HepG2 (cell line): ENCODE data around the gene EMC9. TPM values are rescaled to one million over a fixed set of nuclear protein-coding genes. Genes with fewer than 3 reads are reported as not detected.

Experiments used
- BCL3 ChIP-seq: sonication (generic); formaldehyde crosslinking; IDR thresholded peaks from 2 replicates; pipeline ENCODE4 v1.5.1; 2020; ENCODE audit warnings: mild to moderate bottlenecking, missing genetic modification reagents, moderate library complexity
- DDIT3 ChIP-seq: sonication (generic); formaldehyde crosslinking; IDR thresholded peaks from 2 replicates; pipeline ENCODE4 v1.4.0; 2020; ENCODE audit warnings: mild to moderate bottlenecking, missing genetic modification reagents
- DR1 ChIP-seq: sonication (generic); formaldehyde crosslinking; IDR thresholded peaks from 2 replicates; pipeline ENCODE4 v1.8.0; 2021; ENCODE audit warnings: mild to moderate bottlenecking, missing genetic modification reagents, inconsistent platforms
- E2F1 ChIP-seq: sonication (generic); formaldehyde crosslinking; IDR thresholded peaks from 2 replicates; pipeline ENCODE4 v1.5.0; 2020; ENCODE audit warnings: missing genetic modification reagents
- ERF ChIP-seq: IDR thresholded peaks from 2 replicates; pipeline ENCODE4 v1.6.1; 2018; ENCODE audit warnings: missing biosample characterization, missing genetic modification reagents
- FOXM1 ChIP-seq: sonication (generic); formaldehyde crosslinking; IDR thresholded peaks from 2 replicates; pipeline ENCODE4 v1.5.0; 2020; ENCODE audit warnings: missing genetic modification reagents
- HNRNPUL1 ChIP-seq: fragments of 200-400 bp; formaldehyde crosslinking; IDR thresholded peaks from 2 replicates; pipeline ENCODE4 v1.6.1; 2017; ENCODE audit warnings: low read depth, mild to moderate bottlenecking, low read length, moderate library complexity
- HOMEZ ChIP-seq: IDR thresholded peaks from 2 replicates; pipeline ENCODE4 v1.6.1; 2016; ENCODE audit warnings: low read depth
- KAT2B ChIP-seq: fragments of 150-350 bp; IDR thresholded peaks from 2 replicates; pipeline ENCODE4 v1.6.1; 2014; ENCODE audit warnings: low read depth, low read length, borderline replicate concordance
- KAT7 ChIP-seq: IDR thresholded peaks from 2 replicates; pipeline ENCODE4 v1.6.1; 2018; ENCODE audit warnings: borderline replicate concordance, missing compliant biosample characterization
- KDM2A ChIP-seq: sonication (generic); formaldehyde crosslinking; IDR thresholded peaks from 2 replicates; pipeline ENCODE4 v1.4.0; 2020; ENCODE audit warnings: low read depth, missing genetic modification reagents, borderline replicate concordance
- KDM3A ChIP-seq: IDR thresholded peaks from 2 replicates; pipeline ENCODE4 v1.6.1; 2018; ENCODE audit warnings: low read depth, missing compliant biosample characterization
- MTA3 ChIP-seq: sonication (generic); formaldehyde crosslinking; IDR thresholded peaks from 2 replicates; pipeline ENCODE4 v1.4.0; 2020; ENCODE audit warnings: missing genetic modification reagents
- NAIF1 ChIP-seq: sonication (generic); formaldehyde crosslinking; IDR thresholded peaks from 2 replicates; pipeline ENCODE4 v1.5.0; 2020; ENCODE audit warnings: mild to moderate bottlenecking, missing genetic modification reagents, borderline replicate concordance
- NFE2L2 ChIP-seq: fragments of 150-350 bp; IDR thresholded peaks from 2 replicates; pipeline ENCODE4 v1.6.1; 2014; ENCODE audit warnings: low read length
- NR2F2 ChIP-seq: IDR thresholded peaks from 2 replicates; pipeline ENCODE4 v1.6.1; 2012; ENCODE audit warnings: low read depth, inconsistent platforms, borderline replicate concordance
- POLR2G ChIP-seq: fragments of 200-400 bp; formaldehyde crosslinking; IDR thresholded peaks from 2 replicates; pipeline ENCODE4 v1.6.1; 2018; ENCODE audit warnings: mild to moderate bottlenecking, low read depth, low read length, moderate library complexity
- SP1 ChIP-seq, 2 experiments: fragments of 450-650 bp in 1 of 2; sonication (generic) in 1 of 2; formaldehyde crosslinking in 1 of 2; IDR thresholded peaks; 2 replicates each; pipeline versions ENCODE4 v1.4.0 to v1.6.1; 2016 to 2020; ENCODE audit warnings: missing genetic modification reagents in 1 of 2
- SRSF4 ChIP-seq: fragments of 200-400 bp; formaldehyde crosslinking; IDR thresholded peaks from one replicate; pipeline ENCODE4 v1.6.1; 2018; ENCODE audit warnings: mild to moderate bottlenecking, low read depth, low read length, moderate library complexity; ENCODE audit not compliant: poor library complexity, severe bottlenecking
- SYNCRIP ChIP-seq: fragments of 200-400 bp; formaldehyde crosslinking; IDR thresholded peaks from 2 replicates; pipeline ENCODE4 v1.6.1; 2018; ENCODE audit warnings: mild to moderate bottlenecking, low read depth, low read length; ENCODE audit not compliant: insufficient read depth
- ZBTB20 ChIP-seq: sonication (generic); formaldehyde crosslinking; IDR thresholded peaks from 2 replicates; pipeline ENCODE4 v1.8.1; 2023; ENCODE audit warnings: missing genetic modification reagents, low read depth, mild to moderate bottlenecking, borderline replicate concordance
- ZNF235 ChIP-seq: sonication (generic); formaldehyde crosslinking; IDR thresholded peaks from 2 replicates; pipeline ENCODE4 v1.8.1; 2023; ENCODE audit warnings: mild to moderate bottlenecking, missing genetic modification reagents, borderline replicate concordance
- ZNF331 ChIP-seq: sonication (generic); formaldehyde crosslinking; IDR thresholded peaks from 2 replicates; pipeline ENCODE4 v1.4.0; 2020; ENCODE audit warnings: missing genetic modification reagents
- ZNF670 ChIP-seq: sonication (generic); formaldehyde crosslinking; IDR thresholded peaks from 2 replicates; pipeline ENCODE4 v1.8.0; 2022; ENCODE audit warnings: mild to moderate bottlenecking, missing genetic modification reagents, borderline replicate concordance
- polyA plus RNA-seq, 8 experiments: library from polyadenylated mRNA; depleted of rRNA in 3 of 8; stranded (reverse) in 7 of 8; unstranded in 1 of 8; fragments of >200 nt; fragmentation: Illumina TruSeq in 4 of 8; extraction: Trizol in 4 of 8; gene quantifications; 2 replicates each; pipeline versions ENCODE4 v1.2.1 to v1.2.3, GENCODE V29; 2011 to 2016; ENCODE audit warnings: low read depth in 4 of 8, missing spikeins in 1 of 8, mixed read lengths in 1 of 8; ENCODE audit not compliant: insufficient read depth in 1 of 8
- total RNA-seq, 5 experiments: library from RNA; depleted of rRNA; stranded (reverse); fragments of >200 nt; fragmentation: Illumina TruSeq; extraction: Trizol; gene quantifications; 2 replicates each; pipeline ENCODE4 v1.2.3, GENCODE V29; 2016; ENCODE audit warnings: low read depth in 1 of 5
- TF ChIP-seq, protein P1 (sequence below): IDR thresholded peaks from 2 replicates; pipeline ENCODE4 v1.6.1; 2016

Gene EMC9
- total and polyA plus RNA-seq, 2 of the 13 experiments (the other 11 are each of a cell fraction or from before 2014, with no cell fraction given) = 60.5 to 78.7 TPM

- TF ChIP-seq ZNF235 (CRISPR knock-in tag) (no peak), NFE2L2 (peak; percentile 8; the same call in 1 of the 2 replicates), ZBTB20 (no peak), POLR2G (peak; percentile 25; the same call in 1 of the 2 replicates), DR1 (no peak), ERF (CRISPR knock-in tag) (0 out of 2 replicates have a peak, but pooled peaks have one; percentile 37), KDM2A (CRISPR knock-in tag) (peak; percentile 55; the same call in 1 of the 2 replicates), HNRNPUL1 (no peak), KDM3A (no peak), MTA3 (CRISPR knock-in tag) (peak; percentile 4; the same call in 1 of the 2 replicates), BCL3 (CRISPR knock-in tag) (0 out of 2 replicates have a peak, but pooled peaks have one; percentile 50), KAT2B (no peak), E2F1 (CRISPR knock-in tag) (no peak), NAIF1 (no peak), ZNF331 (CRISPR knock-in tag) (peak; percentile 75), ZNF670 (CRISPR knock-in tag) (no peak), KAT7 (CRISPR knock-in tag) (peak; percentile 15; the same call in 1 of the 2 replicates), SRSF4 (no peak), NR2F2 (no peak), SYNCRIP (no peak), HOMEZ (CRISPR knock-in tag) (0 out of 2 replicates have a peak, but pooled peaks have one; percentile 41), FOXM1 (CRISPR knock-in tag) (no peak), DDIT3 (CRISPR knock-in tag) (no peak), SP1 (IDR thresholded peaks at IDR 0.05) (no peak), SP1 (CRISPR knock-in tag; IDR thresholded peaks at IDR 0.05) (no peak)
- TF ChIP-seq, protein P1, sequence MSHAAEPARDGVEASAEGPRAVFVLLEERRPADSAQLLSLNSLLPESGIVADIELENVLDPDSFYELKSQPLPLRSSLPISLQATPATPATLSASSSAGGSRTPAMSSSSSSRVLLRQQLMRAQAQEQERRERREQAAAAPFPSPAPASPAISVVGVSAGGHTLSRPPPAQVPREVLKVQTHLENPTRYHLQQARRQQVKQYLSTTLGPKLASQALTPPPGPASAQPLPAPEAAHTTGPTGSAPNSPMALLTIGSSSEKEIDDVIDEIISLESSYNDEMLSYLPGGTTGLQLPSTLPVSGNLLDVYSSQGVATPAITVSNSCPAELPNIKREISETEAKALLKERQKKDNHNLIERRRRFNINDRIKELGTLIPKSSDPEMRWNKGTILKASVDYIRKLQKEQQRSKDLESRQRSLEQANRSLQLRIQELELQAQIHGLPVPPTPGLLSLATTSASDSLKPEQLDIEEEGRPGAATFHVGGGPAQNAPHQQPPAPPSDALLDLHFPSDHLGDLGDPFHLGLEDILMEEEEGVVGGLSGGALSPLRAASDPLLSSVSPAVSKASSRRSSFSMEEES (CRISPR knock-in tag) = no peak
Observed at GRCh38 chr14:24139272-24139934, 2.0 kb downstream of the EMC9 start (continued).
